NCI-H345 (cell line): ENCODE data around the gene HRH1.
"Not testable (repeated sequence)": the region's sequence is repeated elsewhere in the genome, so short reads cannot be mapped to it uniquely, and the experiment has no call there.

Experiments used
- DNase-seq: peaks from one replicate; lab custom pipeline; 2025; lab: John Stamatoyannopoulos, UW

The HRH1 gene

DNA sequence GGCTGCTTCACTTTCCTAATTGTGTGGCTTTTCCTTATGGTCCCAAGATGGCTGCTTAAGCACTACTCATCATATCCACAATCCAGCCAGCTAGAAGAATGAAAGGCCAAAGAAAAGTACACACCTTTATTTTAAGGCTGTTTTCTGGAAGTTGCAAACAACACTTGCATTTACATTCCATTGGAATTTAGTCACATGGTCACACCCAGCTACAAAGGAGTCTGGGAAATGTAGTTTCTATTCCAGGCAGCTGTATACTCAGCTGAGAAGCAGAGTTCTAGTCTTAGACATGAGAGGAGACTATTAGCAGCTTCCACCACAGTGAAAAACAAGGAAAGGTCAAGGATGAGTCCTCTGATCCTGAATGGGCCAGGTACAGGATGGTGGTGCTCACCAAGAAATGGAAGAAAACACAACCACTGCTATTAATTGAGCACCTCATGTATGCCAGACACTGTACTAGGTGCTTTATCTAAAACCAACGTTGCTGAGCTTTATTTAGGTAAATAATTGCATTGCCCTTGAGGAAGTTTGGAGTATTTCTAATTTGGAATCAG, 89.9 kb downstream of the HRH1 start:
- DNase-seq: no peak

DNA sequence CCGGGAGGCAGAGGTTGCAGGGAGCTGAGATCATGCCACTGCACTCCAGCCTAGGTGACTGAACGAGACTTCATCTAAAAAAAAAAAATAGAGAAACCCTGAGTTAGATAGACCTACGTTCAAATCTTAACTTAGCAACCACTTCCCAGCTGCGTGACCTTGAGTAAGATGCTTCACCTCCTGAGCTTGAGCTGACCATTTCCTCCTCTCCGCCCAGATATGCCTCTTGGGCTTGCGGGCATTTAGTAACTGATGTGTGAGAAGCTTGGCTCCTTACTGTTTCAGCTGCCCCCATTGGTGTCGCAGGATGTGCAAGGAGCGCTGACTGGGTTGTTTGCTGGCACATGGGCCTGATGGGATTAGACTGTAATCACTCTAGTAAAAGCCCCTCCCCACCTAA, 91.0 kb downstream of the HRH1 start:
- no peak for DNase-seq

DNA sequence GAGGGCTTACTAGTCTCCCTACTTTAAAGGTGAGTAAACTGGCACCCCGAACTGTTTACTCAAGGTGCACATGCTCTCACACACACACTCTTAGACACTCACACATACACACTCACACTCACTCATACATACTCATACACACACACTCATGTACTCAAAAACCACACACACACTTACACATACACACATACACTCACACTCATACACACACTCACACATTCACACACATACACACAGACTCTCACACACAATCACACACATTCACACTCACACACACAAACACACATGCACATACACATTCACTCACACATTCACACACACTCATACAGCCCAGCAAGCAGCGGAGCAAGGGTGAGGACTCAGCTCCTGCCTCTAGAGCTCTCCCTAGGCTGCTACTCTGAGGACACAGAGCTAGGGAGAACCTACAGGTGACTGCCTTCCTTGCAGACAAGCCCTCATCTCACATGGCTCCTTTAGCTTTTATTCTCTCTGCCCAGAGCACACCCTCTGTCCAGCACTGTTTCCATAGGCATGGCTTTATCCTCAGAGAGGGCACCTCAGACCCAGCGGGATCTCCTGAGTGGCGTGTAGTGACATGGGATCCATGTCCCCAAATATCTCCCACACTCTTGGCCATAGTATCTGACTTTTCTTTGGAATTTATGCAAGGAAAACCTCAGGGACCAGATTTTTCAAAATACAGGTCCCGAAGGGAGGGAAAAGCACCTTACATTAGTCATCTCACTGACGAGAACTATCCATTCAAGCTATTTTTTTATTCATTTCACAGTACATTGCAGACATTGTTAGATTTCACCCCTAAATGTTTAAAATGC, 91.8 kb downstream of the HRH1 start:
- no peak for DNase-seq

DNA sequence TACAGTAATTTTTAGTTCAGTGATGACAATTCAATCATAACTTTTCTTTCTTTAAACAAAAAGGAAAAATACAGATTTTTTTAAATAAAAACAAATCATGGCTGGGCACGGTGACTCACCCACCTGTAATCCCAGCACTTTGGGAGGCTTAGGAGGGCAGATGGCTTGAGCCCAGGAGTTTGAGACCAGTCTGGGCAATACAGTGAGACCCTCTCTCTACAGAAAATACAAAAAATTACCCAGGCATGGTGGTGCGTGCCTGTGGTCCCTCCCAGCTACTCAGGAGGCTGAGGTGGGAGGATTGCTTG, 92.3 kb downstream of the HRH1 start:
- no peak for DNase-seq

DNA sequence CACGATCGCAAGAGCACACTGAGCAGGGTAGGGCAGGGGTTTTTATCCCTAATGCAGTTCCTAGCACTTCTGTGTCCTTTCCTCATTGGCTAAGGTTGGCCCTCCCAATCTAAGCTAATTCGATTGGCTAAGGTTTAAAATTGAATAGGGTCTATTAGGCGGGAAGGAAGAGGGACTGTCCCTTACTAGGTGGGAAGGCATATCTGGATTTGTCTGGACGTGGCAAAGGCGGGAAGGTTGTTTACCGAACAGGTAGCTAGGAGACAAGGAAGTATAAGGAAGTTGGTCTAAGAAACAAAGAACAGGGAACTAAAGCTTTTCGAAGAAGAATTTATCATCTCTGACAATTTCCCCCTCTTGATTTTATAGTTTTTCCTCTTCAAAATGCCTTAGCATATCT, 93.1 kb downstream of the HRH1 start:
- DNase-seq: no peak

DNA sequence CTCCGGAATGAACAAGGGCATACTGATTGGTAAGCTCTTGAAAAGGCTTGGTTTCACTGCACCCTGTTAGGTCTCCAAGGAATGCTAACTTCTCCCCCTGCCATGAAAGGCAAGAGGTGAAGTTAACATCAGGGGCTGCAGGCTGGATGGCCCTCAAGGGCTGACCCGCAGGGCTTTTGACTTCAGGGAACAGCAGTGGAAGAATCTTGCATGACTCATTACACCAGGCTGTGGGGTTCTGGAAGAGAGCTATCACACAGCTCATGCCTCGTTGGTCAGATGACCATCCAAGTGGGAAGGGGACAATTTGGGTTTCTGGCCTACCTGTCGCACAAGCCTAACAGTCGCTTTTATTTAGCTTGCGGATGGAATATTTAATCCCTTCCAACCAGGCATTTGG, 94.3 kb downstream of the HRH1 start:
- no peak for DNase-seq

DNA sequence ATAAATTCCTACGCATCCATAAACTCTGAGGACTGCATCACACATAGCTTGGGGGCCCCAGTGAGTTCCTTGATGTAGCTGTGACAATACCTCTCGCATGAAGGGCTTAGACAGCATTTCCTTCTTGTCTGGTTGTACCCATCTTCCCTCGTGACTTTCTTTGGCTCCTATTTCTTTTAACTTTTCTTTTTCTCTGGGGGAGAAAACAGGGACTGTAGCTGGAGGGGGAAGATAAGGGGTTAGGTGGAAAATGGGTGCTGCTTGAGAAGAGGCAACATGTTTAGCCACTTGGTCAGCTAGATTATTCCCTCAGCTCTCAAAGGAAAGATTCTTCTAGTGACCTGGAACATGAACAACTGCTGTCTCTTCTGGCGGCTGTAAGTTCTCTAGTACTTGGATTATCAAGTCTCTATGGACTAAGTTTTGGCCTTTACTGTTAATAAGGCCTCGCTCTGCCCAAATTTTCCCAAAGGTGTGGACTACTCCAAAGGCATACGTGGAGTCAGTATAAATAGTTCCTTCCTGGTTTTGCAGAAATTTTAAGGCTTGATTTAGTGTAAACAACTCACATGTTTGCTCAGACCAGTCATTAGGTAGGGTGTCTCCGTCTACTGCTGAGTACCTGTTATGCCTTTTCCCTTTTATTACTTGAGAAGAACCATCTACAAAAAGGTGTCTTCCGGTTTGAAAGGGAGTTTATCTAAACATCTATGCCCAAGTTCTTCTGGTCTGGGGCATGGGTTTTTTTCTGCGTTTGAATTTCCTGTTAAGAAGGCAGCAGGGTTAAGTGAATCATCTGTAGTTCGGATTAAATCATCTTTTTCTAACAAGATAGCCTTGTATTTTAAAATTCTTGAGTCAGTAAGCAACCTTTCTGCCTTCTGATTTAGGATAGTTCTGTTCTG, 96.9 kb downstream of the HRH1 start:
- DNase-seq: no peak

DNA sequence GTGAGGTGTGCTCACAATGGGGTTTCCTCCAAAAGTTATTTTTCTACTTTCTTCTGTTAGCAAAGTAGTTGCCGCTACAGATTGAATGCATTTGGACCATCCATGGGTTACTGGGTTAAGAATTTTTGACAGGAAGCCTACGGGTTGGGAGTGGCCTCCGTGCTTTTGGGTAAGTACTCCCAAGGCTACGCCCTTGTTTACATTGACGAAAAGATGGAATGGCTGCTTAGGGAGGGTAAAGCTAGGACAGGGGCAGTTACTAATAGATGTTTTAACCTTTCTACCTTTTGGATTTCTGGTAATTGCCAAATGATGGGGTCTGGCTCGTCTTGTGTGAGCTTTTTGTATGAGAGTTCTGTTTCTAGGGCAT, 97.5 kb downstream of the HRH1 start:
- DNase-seq: no peak

DNA sequence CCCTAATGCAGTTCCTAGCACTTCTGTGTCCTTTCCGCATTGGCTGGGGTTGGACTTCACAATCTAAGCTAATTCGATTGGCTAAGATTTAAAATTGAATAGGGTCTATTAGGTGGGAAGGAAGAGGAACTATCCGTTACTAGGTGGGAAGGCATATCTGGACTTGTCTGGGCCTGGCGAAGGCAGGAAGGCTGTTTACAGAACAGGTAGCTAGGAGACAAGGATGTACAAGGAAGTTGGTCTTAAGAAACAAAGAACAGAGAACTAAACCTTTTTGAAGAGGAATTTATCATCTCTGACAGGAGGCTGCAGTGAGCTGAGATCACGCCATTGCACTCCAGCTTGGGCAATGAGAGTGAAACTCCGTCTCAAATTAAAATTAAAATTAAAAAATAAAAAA, 100.6 kb downstream of the HRH1 start:
- DNase-seq: no peak

DNA sequence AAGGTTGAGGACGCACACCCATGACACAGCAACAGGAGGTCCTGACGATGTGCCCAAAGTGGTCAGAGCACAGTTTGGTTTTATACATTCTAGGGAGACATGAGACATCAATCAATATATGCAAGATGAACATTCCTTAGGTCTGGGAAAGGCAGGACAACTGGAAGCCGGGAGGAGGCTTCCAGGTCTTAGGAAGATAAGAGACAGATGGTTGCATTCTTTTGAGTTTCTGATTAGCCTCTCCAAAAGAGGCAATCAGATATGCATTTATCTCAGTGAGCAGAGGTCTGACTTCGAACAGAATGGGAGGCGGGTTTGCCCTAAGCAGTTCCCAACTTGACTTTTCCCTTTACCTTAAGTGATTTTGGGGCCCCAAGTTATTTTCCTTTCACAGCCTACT, 101.2 kb downstream of the HRH1 start:
- not testable (repeated sequence) for DNase-seq

DNA sequence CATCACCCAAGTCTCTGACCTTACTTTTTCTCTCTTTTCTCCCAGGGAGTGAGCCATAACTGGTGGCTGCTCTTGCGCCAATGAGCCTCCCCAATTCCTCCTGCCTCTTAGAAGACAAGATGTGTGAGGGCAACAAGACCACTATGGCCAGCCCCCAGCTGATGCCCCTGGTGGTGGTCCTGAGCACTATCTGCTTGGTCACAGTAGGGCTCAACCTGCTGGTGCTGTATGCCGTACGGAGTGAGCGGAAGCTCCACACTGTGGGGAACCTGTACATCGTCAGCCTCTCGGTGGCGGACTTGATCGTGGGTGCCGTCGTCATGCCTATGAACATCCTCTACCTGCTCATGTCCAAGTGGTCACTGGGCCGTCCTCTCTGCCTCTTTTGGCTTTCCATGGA, 104.7 kb downstream of the HRH1 start:
- DNase-seq: no peak

DNA sequence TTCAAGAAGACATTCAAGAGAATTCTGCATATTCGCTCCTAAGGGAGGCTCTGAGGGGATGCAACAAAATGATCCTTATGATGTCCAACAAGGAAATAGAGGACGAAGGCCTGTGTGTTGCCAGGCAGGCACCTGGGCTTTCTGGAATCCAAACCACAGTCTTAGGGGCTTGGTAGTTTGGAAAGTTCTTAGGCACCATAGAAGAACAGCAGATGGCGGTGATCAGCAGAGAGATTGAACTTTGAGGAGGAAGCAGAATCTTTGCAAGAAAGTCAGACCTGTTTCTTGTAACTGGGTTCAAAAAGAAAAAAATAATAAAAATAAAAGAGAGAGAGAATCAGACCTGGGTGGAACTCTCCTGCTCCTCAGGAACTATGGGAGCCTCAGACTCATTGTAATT, 106.2 kb downstream of the HRH1 start:
- DNase-seq: no peak

DNA sequence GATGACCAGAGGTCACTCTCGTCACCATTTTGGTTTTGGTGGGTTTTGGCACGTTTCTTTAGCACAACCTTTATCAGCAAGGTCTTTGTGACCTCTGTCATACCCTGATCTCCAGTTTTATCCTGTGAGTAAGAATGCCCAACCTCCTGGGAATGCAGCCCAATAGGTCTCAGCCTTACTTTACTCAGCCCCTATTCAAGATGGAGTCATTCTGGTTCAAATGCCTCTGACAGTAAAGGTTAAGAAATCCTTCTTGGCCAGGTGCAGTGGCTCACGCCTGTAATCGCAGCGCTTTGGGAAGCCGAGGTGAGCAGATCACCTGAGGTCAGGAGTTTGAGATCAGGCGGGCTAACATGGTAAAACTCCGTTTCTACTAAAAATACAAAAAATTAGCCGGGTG, 114.7 kb downstream of the HRH1 start:
- no peak for DNase-seq

DNA sequence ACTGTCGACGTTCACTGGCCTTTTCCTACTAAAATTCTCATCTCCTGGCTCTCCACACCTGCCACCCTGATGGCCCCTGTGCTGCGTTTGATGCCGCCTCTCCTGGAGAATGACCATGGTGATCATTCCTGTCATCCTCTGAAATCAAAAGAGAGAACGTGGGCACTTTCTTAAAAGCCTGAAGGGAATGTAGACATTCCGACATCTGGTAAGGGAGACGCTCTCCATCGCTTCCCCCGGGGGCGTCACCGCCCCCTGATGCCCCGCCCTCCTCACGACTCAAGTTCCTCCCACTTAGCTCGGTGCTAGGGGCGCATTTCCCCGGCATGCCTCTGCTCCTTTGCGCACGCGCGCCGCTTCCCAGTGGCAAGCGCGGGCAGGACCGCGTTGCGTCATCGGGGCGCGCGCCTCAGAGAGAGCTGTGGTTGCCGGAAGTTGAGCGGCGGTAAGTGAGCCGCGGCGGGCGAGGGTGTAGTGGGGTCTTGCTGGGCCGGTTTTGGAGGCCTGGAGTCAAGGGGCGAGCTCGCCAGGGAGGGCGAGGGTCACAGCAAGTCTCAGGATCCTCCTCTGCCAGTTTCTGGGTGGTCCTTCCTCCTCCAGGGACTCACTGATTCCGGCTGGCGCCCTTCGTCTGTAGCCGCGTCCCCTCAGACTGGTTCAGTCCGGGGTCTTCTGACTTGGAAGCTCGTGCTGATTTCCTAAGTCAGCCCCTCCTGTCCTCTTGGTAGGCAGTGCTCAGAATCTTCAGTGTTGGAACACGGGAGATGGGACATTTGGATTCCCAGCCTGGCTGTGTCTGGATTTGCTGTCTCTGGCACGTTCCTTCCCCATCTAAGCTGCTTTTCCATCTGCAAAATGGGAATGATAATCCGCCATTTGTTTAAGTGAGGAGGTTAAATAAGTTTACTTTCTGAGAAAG, 118.0 kb downstream of the HRH1 start, which contains the start of gene ATG7:
Gene ATG7 (plus strand): TSS at position 412 of the 919 bp plus-strand sequence. CDS start 26,299 bp downstream, outside the sequence.
- peak; percentile 93 for DNase-seq

DNA sequence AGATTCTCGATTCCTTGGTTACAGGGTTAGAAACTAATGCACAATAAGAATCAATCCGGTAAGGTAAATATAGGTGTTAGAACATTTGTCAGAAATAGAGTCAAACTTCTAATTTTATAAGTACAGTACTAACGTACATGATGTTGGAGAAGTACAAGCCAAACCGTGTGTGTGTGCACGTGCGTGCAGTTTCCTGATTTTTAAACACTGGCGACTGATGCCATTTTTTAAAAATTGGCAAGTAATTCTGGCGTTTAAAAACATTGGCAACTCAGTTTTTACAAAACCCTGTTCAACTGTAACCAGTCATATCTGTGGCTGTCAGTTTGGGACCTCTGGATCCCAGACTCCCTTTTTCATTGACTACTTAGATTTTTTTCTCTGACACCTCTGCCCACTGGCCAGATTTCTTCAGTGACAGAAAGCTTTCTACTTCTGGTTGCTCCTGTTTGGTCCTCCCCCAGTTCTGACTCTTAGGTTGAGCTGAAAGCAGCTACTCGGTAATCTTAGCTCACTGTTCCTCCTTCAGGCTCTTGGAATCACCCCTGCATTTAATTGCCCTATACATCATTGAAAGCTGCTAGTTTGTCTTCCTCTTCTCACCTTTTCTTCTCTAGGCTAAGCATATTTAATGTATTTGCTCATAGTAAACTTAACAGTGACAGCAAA, 118.7 kb downstream of the HRH1 start:
- no peak for DNase-seq

DNA sequence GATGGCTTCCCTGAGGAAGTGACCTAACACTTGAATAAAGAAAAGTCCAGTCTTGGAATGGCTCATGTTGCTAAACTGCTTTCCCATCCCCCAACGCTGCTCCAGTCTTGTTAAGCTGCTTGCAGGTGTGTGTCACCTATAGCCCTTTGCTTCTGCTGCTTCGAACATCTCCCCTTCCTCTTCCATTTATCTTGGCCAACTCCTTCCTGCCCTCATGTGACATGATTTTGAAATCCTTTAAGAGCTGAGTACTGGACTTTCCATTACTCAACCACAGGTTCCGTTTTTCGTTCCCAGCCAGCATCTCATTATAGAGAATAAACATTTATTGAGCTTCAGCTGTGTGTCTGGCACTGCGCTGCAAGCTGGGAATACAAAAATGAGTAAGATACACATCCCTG, 119.6 kb downstream of the HRH1 start:
- DNase-seq: no peak

DNA sequence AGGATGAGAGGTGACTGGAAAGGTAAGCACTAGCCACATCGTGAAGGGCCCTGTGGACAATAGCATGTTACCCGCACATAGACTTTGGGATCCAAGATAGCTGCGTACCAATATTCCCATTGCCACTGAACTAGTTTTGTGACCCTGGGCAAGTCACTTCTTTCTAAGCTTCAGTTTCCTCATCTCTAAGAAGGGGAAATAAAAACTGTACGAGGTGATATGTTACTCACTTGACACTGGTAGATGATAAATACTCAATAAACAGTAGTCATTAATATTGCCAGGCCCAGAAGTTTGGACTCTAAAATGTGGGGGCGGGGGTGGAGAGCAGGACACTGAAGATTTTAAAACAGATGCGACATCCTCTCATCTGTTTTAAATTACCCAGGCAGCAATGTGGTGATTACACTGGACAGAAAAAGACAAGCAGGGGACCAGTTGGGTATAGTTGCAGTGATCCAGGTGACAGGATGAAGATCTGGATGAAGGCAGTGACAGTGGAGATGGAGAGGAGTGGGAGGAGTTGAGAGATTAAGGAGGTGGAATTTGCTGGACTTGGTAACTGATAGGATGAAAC, 120.4 kb downstream of the HRH1 start:
- no peak for DNase-seq

DNA sequence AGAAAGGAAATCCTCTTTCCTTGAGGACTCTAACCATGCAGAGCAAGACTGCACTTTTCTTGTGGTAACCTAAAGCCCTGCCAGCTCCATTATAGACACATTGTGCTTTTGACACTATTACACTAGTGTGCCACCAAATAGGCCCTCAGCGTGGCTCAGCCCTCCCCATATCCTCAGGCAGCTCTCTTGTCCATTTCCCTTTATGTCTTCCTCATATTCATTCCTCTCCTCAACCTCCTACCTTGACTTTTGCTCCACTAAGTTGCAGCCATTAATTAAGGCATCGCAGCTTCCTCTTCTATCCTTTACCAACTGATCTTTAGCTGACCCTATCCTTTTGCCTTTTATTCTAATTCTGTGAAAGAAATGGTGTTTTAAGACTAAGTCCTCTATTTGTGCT, 121.6 kb downstream of the HRH1 start:
- no peak for DNase-seq

DNA sequence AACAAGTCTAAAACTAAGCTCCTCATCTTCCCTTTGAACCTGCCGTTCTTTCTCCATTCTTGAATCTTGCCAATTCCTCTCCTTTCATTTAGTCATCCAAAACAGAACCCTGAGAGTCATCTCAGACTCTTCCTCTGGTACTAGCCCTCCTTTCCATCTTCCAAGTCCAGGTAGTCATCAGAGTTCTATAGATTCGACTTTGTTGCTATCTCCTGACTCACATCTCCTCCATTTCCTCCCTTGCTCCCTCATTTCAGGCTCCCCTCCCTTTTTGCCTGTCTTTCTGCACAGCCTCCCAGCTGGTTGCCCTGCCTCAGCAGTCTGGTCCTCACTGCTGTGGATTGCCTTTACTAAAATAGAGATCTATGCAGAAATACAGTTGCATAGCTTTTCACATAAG, 122.6 kb downstream of the HRH1 start:
- no peak for DNase-seq

DNA sequence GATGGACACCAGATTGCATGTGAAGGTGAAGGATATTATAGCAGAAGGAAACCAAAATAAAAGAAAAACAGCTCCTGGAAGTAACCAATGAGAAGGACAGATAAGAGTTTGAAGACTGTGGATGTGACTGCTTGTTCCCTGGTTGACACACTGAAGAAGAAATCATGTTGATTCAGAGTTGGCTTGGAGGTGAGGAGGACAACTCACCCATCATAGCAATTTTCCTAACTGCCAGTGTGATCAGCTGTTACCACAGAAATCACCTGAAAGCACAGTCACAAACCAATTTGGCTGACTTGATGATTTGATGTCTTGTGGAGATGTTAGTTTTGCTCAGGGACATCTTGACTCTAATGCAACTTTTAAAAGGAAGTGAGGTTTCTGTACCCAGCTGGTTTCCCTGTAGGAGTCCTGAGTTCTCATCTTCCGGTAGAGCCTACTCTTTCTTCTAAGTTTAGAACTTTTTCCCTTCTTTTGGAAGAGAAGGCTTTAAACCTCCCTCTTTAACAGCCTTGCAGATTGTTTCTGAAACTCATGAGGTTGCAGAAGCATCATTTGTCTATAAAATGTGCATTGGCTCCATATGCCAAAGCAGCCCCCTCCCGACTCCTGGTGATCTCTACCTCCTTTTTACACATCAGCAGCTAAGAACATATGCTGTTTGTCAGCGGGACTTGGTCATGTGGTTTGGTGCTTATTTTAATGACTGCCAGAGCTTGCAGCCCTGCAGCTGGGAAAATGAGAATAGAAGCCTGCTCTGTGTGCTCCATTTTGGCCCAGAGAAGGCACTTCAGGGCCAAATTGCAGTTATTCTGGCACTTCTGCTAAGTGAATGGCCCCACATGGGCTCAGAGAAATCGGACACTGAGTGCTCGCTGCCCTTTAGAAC, 128.2 kb downstream of the HRH1 start:
- DNase-seq: no peak
